Renal cortical epithelial cell (primary cell): ENCODE results near the gene ALDH3B1. TPM values are rescaled to one million over a fixed set of nuclear protein-coding genes. Genes with fewer than 3 reads are reported as not detected.

Source experiments
- DNase-seq: peaks from one replicate; pipeline ENCODE4 v3.0.0-alpha.2; 2011; ENCODE audit warnings: low read depth
- total RNA-seq: library from RNA; depleted of rRNA; stranded (reverse); fragments of >200 nt; gene quantifications from 2 replicates; pipeline ENCODE4 v1.2.3, GENCODE V29; 2014

The ALDH3B1 gene
- total RNA-seq, 1 donor from 2014 or later = 28.8 TPM

DNA sequence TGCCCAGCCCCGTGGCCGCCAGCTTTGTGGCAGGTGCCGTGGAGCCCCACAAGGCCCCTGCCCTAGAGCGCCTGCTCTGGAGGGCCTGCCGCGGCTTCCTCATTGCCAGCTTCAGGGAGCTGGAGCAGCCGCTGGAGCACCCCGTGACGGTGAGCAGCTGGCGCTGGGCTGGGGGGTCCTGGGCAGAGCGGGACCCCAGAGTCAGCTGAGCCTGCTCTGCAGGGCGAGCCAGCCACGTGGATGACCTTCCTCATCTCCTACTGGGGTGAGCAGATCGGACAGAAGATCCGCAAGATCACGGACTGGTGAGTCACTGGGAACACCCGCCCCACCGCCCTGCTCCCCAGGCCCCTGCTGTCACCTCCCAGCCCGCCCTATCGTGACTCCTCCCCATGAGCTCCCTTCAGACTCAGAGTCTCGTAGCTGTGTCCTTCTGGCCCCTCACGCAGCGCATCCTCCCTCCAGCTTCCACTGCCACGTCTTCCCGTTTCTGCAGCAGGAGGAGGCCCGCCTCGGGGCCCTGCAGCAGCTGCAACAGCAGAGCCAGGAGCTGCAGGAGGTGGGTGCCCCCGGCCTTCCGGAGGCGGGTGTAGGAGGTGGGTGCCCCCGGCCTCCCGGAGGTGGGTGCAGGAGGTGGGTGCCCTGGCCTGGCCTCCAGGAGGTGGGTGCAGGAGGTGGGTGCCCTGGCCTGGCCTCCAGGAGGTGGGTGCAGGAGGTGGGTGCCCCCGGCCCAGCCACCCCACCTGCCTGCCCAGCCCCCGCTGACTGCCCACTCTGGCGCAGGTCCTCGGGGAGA, 33.4 kb downstream of the ALDH3B1 start:
- DNase-seq = no peak

DNA sequence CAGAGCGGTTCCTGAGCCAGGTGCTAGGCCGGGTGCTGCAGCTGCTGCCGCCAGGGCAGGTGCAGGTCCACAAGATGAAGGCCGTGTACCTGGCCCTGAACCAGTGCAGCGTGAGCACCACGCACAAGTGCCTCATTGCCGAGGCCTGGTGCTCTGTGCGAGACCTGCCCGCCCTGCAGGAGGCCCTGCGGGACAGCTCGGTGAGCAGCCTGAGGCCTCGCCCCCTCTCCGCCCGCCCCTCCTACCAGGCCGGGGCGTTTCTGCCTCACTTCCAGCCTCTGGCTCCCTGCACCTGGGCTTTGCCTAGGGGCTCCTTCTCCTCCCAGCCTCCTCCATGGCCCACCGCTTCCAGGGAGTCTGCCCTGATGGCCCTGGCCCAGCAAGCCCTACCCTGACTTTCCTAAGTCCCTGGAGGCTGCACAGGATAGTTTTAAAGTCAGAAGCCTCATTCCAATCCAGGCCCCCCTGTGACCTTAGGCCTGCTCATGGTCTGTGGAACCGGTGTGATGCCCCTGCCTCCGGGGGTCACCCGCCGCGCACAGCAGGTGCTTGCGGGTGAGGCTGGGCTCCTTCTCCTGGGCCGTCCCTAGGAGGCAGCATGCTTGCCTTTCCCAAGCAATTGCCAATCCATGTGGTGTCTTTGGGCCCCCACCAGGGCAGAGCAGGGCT, 34.2 kb downstream of the ALDH3B1 start:
- DNase-seq = no peak

DNA sequence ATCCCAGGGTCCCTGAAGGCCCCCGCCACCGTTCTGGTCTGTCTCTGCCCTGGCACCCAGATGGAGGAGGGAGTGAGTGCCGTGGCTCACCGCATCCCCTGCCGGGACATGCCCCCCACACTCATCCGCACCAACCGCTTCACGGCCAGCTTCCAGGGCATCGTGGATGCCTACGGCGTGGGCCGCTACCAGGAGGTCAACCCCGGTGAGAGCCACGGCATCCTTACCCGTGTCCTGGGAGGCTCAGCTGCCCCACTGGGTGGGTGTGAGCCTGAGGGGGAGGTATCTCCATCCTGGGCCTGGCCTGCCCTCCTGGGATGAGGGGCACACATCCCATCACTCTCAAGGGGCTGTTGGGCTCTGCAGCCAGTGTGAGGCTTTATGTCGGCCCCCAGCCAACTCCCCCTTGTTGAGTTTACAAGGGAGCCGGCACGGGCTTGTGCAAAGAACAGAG, 34.8 kb downstream of the ALDH3B1 start:
- no peak for DNase-seq

DNA sequence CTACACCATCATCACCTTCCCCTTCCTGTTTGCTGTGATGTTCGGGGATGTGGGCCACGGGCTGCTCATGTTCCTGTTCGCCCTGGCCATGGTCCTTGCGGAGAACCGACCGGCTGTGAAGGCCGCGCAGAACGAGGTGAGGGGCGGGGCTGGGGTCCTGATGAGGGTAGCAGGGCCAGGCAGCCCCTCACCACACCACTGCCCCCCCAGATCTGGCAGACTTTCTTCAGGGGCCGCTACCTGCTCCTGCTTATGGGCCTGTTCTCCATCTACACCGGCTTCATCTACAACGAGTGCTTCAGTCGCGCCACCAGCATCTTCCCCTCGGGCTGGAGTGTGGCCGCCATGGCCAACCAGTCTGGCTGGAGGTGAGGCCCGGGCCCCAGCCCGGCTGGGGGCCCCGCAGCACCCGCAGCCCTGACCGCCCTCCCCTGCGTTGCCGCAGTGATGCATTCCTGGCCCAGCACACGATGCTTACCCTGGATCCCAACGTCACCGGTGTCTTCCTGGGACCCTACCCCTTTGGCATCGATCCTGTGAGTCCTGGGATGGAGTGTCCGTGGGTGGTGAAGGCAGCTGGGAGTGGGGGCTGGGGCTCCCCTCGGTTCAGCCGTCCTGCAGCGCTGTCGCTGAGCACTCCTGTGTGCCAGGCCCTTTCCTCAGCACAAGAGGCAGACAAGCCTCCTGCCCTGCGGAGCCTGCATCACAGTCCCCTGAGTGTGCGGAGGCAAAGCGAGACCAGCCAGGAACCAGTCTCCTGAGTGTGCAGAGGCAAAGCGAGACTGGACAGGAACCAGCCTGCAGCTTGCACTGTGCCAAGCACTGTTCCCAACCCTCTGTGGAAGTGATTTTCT, 37.5 kb downstream of the ALDH3B1 start:
- DNase-seq = no peak

DNA sequence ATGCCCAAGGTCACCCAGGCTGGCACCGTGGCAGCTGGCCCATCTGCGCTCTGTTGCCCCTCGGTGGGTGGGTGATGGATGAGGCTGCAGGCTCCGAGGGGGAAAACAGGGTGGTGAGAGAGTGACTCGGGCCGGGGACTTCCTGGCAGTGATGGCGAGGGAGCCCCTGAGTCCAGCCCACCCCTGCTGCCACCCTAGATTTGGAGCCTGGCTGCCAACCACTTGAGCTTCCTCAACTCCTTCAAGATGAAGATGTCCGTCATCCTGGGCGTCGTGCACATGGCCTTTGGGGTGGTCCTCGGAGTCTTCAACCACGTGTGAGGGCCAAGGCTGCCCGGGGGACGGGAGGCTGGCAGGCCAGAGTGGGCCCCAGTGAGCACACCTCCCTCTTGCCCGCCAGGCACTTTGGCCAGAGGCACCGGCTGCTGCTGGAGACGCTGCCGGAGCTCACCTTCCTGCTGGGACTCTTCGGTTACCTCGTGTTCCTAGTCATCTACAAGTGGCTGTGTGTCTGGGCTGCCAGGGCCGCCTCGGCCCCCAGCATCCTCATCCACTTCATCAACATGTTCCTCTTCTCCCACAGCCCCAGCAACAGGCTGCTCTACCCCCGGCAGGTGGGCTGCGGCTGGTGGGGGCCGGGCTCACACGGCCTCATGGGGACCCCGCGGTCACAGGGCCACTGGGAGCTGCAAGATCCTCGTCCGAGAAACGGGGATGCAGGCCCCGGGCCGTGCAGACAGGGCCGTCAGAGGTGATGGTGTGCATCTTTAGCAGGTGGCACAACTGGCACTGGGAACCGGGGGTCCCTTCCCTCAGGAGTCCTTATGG, 38.8 kb downstream of the ALDH3B1 start:
- no peak for DNase-seq

DNA sequence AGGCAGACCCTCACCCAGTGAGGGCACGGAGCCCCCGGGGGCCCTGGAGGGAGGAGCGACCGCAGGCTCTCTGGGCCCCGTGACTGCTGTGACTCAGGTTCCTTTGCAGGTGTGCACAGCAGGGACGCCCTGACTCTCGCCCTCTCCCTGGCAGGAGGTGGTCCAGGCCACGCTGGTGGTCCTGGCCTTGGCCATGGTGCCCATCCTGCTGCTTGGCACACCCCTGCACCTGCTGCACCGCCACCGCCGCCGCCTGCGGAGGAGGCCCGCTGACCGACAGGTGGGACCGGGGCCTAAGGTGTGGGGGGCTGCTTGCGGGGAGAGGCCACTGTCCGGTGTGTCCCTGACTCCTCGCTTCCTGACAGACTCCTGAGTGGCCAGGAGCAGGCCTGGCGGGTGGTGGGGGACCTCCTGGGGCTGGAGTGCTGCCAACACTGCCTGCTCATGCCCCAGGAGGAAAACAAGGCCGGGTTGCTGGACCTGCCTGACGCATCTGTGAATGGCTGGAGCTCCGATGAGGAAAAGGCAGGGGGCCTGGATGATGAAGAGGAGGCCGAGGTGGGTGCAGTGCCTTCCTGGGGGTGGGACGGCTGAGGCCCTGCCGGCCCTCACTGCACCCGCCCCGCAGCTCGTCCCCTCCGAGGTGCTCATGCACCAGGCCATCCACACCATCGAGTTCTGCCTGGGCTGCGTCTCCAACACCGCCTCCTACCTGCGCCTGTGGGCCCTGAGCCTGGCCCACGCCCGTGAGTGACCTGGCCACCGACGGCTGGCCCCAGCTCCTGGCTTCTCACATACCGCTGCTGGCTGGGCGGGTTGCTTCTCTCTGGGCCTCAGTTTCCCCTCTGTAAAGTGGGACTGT, 39.6 kb downstream of the ALDH3B1 start:
- no peak for DNase-seq

DNA sequence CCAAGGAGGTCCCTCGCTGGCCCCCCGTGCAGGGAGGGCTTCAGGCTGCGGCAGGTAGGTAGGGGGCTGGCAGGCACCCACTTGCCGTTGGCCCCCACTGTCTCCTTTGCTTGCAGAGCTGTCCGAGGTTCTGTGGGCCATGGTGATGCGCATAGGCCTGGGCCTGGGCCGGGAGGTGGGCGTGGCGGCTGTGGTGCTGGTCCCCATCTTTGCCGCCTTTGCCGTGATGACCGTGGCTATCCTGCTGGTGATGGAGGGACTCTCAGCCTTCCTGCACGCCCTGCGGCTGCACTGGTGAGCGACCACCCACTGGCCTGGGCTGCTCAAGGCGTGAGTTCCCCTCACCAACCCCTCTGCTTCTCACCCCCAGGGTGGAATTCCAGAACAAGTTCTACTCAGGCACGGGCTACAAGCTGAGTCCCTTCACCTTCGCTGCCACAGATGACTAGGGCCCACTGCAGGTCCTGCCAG, 40.3 kb downstream of the ALDH3B1 start:
- DNase-seq = no peak

DNA sequence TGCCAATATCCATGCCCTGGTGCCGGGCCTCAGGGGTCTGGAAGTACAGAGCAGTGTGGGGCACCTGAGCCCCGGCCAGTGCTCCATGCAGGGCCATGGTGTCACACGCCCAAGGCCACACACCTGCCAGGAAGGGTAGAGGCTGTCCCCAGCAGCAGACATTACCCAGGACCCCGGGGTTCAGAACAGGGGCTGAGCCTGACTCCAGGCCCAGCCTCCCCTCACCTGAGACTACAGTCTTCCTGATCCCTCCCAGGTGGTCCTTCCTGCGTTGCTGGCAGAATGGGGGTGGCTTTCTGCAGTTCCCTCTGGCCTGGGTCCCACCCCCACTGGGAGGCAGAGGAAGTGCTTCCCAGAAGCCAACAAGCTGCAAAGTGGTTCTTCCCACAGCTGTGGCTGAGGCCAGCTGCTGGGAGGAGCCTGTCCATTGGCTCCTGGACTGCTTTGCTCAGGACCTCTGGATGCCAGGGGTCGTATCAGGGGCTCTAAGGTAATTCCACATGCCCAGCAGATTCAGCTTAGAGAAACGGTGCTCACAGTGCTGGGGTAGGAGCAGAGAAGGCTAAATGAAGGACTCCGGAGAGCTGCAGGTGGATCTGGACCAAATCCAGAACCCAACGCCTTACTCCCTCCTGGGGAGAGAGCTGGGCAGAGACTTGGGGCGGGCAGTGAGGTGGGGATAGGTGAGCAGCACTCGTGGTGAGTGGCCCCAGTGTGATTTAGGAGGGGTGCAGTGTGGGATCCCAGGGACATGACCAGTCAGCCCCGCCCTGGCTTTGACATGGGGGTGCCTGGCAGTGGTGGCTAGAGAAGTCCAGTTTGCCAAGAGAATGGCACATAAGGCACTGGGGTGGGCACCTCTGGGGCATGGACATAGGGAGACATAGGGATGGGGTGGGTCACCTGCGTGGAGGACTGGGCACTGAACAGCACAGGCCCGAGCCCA, 41.3 kb downstream of the ALDH3B1 start:
- DNase-seq = no peak

DNA sequence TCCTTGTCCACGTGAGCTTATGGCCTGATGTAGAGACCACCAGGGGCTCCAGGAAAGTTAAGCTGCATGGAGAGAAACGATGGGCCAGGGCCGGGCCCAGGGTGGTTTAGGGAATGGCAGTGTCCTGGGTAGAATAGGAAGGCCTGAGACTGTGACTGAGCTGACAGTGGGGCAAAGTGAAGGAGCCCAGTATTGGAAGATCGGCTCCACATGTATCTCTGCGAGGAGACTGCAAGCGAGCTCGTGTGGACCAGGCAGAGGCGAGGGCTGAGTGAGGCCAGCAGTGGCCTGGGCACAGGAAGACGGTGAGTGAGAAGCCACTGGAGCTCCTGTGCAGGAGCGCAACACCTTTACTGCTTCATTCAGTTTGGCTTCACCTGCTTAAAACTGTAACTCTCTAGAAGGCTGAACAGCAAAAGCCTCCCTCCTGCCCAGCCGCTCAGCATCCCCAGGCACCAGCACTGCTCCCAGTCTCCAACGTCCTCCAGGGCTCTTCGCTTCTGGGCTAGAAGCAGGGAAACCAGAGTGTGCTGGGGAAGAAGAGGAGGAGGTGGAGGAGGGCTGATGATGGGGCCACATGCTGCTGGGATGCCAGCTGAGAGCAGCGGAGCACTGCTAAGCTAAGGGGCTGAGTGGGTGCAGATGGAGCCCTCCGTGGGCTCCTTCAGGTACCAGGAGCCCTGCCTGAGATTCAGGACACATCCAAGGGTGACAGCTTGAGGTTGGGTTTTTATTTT, 42.2 kb downstream of the ALDH3B1 start:
- no peak for DNase-seq

DNA sequence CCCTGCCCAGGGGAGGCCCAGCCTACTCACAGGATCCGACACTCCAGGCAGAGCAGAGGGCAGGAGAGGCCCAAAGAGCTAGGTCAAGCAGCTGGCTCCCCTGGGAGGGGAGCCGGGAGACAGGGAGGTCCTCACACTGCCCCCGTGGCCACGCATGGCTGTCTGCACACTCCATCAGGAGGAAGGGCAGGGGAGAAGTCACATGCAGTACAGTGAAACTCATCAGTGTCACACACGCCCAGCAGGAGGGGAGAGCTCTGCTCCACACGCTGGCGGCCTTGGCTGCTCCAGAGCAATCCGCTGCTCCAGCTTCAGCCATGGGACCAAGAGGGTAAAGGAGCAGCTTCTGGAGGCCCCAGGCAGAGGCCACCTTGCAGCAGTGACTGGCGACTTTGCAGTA, 43.0 kb downstream of the ALDH3B1 start:
- no peak for DNase-seq

DNA sequence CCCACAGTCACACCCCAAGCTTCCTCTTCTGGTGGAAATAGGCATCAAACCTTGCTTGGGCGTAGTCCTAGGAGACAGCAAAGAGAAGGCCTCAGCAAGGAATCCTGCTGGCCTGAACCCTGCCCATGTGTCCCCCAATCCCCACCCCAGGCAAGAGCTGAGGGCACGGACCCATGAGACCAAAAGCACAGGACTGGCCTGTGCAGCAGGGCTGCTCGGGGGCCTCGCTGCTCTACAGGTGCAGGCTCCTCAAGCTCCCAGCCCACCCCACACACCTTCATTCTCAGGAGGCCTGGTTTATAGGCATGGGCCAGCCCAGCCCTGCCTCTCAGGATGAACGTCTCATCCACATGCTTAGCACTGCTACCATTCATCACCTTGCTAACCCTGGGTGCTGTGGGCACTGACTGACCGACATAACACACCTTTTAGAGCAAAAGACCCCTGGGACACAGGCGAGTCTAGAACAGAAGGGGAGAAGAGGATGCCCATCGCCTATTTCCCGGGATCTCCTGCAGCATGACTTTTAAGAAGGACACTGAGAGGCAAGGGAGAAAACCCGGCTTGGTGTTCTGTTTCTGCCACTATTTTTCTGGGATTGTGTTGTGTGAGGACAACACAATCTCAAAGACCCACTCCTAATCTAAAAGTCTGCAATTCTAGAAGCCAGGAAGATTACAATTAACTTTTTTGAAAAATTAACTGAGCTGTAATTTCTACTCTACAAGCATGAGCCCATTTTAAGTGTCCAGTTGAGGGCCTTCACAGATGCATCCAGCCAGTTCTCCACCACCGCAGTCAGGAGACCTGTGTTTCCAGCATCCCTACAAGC, 44.1 kb downstream of the ALDH3B1 start:
- DNase-seq = no peak

DNA sequence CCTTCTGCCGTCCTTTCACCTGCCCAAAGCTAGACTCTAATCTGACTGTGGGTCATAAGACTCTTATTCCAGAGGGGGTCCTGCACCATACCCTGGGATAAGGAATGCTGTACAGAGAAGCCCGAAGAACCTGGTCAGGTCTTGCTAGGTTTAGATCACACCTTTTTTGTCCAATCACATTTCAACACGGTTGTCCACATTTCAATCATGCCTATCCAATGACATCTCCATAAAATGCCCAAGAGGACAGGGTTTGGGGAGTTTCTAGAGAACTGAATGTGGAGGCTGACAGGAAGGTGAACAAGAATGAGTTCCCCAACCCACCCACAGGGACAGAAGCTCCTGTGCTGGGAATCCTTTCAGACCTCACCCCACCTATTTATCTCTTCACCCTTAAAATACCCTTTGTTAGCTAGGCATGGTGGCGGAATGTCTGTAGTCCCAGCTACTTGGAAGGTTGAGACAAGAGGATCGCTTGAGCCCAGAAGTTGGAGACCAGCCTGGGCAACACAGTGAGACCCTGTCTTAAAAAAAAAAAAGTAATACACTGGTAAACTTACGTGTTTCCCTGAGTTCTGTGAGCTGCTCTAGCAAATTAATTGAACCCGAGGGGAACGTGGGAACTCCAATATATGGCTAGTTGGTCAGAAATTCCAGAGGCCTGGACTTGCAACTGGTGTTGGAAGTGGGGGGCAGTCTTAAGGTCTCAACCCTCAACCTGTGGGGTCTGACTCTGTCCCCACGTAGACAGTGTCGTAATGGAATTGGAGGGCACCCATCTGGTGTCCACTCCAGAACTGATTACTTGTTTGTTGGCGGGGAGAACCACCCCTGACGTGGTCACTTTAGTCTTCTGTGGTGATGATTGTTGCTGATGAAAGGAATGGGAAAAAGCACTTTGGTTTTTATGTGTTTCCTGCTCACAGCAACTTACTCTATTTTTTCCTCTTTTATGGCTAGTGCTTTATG, 46.5 kb downstream of the ALDH3B1 start:
- no peak for DNase-seq

DNA sequence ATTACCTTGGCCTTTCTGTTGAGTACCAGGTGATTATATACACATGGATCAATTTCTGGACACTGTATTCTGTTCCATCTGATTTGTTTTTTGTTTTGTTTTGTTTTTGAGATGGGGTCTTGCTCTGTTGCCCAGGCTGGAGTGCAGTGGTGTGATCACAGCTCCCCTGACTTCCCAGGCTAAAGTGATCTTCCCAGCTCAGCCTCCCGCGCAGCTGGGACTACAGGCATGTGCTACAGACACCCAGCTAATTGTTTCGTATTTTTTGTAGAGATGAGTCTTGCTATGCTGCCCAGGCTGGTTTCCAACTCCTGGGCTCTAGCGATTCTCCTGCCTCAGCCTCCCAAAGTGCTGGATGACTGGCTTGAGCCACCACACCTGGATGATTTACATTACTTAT, 47.7 kb downstream of the ALDH3B1 start:
- DNase-seq = no peak

DNA sequence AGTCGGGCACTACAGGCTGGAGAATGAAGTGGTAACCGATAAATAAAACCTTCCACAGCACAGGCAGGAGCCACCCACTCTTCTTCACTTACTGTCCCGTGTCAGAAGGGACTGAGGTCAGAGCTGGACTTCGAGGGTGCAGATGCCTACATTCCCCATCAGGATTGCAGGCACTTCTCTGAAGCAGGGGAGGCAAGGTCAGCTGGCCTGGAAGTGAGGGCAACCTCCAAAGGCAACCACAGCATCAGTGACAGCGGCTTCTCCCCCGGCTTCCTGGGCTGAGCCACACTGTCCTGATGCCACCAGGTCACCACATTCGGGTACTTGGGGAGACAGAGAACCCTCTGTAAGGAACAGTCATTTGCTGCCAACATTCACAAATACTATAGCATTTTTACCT, 51.4 kb downstream of the ALDH3B1 start:
- no peak for DNase-seq

DNA sequence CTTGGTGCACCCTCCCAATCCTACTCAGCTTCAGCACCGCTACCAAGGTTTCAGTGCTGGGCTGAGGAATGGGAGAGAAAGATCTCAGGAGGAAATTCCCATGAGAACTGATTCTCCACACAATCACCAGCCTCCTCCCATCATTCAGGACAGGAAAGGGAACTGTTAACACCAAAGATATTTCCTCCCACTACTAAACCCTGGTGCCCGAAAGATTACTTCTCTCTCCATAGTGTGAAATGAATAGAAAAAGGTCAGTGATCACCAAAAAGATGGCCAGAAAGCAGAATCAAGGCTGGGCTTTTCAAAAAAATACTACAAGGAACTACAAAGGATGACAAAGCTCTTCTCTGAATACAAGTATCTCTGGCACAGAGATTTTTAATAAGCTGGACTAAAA, 54.8 kb downstream of the ALDH3B1 start:
- no peak for DNase-seq

DNA sequence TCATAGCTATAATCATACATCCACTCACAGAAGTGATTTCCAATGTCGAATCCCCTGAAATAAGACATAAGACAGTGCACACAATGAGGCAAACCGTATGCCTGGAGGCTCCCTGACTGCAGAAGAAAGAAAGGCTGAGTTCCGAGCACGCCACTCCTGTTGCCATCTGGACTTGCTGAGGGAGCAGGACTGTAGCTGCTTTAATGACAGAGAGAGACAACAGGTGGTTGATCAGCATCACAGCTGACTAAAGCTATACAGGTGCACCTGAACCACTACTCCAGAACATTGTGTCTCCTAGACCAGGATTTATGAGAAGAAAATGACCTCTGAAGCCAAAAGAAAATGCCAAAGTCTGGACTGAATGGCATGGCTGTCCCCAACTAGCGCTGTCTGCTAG, 55.7 kb downstream of the ALDH3B1 start:
- no peak for DNase-seq

DNA sequence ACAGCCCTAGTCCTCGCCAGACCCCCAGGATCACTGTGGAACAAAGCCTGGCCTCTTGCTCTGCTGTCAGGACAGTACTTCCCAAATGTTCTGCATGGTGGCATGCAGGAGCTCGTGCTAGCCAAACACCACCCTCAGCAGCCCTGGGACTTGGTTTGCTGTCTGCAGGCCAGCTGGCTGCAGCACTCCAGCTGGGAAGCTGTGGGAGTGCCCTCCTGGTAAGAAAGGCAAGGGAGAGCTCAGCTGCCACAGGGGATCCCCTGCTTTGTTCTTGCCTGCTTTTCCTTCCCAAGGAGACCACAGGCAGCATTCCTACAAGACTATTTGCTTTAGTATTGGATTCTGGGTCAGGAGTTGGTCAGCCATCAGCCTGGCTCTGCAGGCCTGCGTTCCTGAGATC, 56.6 kb downstream of the ALDH3B1 start:
- DNase-seq = no peak
